ENCODE results near the gene RAB11FIP3. TPM values are rescaled to one million over a fixed set of nuclear protein-coding genes. Genes with fewer than 3 reads are reported as not detected.

RAB11FIP3 gene
- total RNA-seq, 1 experiment from 2014 or later: 12.7 TPM

DNA sequence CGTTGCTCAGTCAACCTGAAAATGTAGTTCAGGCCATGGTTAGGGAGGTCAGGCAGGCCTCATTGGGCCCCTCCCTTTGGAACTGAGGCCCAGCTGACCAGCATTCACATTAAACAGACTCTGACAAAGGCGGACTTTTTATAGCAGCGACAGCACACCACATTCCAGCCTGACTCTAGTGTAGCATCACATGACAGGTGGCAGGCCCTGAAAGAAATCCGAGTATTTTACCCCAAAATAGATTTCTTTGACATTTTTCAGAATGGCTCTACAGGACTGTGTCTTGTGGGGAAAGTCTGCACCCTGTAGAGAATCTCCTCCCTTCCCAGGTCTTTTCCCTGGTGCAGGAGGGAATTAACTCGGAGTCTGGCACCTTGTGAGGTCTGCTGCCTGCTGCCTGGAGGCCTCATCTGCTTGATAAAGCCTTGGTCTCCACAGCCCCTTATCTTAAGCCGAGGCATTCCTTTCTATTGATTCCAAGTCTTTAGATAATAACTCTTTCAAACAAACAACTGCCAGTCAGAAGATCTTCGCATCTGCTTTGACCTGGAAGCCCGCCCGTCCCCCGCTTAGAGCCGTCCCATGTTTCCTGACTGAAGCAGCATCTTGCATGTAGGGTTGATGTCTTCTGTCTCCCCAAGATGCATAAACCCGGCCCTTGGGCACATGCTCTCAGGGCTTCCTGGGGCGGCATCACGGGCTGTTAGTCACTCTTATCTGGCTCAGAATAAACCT is 58.1 kb downstream of the RAB11FIP3 start:
- Histone ChIP-seq H3K4me2 (ENCODE audit: low read length) (no peak overlapping the region), H3K27ac (ENCODE audit: low read length) (no peak overlapping the region), H3K9me2 (replicated peaks; ENCODE audit: low read length) (no peaks in the 10 kb centered on the region), H3F3A (ENCODE audit: low read length, unreplicated experiment) (no peaks in the 10 kb centered on the region), H3K27me3 (ENCODE audit: low read length) (no peaks in the 10 kb centered on the region), H3K4me1 (ENCODE audit: insufficient read depth, low read length) (no peaks in the 10 kb centered on the region), H3K79me2 (ENCODE audit: low read length) (no peaks in the 10 kb centered on the region), H3K4me3 (ENCODE audit: low read length) (no peak overlapping the region), H3K36me3 (ENCODE audit: low read depth, low read length) (no peaks in the 10 kb centered on the region), H3K9me3 (ENCODE audit: low read length) (no peaks in the 10 kb centered on the region), H3K9ac (ENCODE audit: low read length) (no peak overlapping the region), H2AFZ (ENCODE audit: low read length) (no peak overlapping the region), H4K20me1 (ENCODE audit: low read length) (no peaks in the 10 kb centered on the region)
- TF ChIP-seq, protein P1, sequence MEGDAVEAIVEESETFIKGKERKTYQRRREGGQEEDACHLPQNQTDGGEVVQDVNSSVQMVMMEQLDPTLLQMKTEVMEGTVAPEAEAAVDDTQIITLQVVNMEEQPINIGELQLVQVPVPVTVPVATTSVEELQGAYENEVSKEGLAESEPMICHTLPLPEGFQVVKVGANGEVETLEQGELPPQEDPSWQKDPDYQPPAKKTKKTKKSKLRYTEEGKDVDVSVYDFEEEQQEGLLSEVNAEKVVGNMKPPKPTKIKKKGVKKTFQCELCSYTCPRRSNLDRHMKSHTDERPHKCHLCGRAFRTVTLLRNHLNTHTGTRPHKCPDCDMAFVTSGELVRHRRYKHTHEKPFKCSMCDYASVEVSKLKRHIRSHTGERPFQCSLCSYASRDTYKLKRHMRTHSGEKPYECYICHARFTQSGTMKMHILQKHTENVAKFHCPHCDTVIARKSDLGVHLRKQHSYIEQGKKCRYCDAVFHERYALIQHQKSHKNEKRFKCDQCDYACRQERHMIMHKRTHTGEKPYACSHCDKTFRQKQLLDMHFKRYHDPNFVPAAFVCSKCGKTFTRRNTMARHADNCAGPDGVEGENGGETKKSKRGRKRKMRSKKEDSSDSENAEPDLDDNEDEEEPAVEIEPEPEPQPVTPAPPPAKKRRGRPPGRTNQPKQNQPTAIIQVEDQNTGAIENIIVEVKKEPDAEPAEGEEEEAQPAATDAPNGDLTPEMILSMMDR (conservative IDR thresholded peaks at IDR 0.05; ENCODE audit: low read depth, low read length): no peak
- TF ChIP-seq EZH2phosphoT487 (IDR thresholded peaks at IDR 0.05; ENCODE audit: borderline replicate concordance, low read length) (no peak), EZH2 (IDR thresholded peaks at IDR 0.05; ENCODE audit: low read length, unreplicated experiment) (no peak)
- POLR2A ChIA-PET (ENCODE audit: unreplicated experiment): no interaction called here
- DNase-seq (no peak), ATAC-seq (no peak)
- no TSS peak for BruUV-seq (replicated peaks)
- CTCF ChIA-PET: no interaction called here
- intact Hi-C loops (cut with micrococcal nuclease): no loop called here

DNA sequence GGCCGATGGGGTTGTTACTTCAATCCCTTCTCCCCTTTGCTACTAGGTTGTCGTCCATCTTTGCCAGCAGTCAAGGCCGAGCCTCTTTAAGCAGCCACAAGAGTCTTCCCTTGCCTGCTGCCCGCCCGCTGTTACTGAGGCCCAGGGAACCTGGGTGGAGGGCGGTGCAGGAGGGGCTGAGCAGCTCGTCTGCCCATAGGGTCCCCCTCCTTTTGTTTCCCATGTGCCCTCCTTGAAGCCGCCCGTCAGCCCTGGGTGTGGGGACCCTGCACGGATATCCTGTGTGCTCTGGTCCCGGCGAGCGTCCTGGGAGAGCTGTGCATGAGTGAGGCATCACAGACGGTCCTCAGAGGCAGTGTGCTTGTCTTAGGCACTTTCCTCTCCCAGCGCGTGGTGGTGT is 64.2 kb downstream of the RAB11FIP3 start:
- Histone ChIP-seq H3K9me3 (ENCODE audit: low read length) (no peaks in the 10 kb centered on the region), H3K27me3 (ENCODE audit: low read length) (no peaks in the 10 kb centered on the region), H3K79me2 (ENCODE audit: low read length) (no peaks in the 10 kb centered on the region), H2AFZ (ENCODE audit: low read length) (no peak overlapping the region), H4K20me1 (ENCODE audit: low read length) (no peaks in the 10 kb centered on the region), H3K4me3 (ENCODE audit: low read length) (no peak overlapping the region), H3K4me1 (ENCODE audit: insufficient read depth, low read length) (no peaks in the 10 kb centered on the region), H3K27ac (ENCODE audit: low read length) (no peak overlapping the region), H3K9me2 (replicated peaks; ENCODE audit: low read length) (no peaks in the 10 kb centered on the region), H3K9ac (ENCODE audit: low read length) (no peak overlapping the region), H3F3A (ENCODE audit: low read length, unreplicated experiment) (no peaks in the 10 kb centered on the region), H3K4me2 (ENCODE audit: low read length) (no peak overlapping the region), H3K36me3 (ENCODE audit: low read depth, low read length) (no peaks in the 10 kb centered on the region)
- DNase-seq: no peak
- TF ChIP-seq, protein P1 (conservative IDR thresholded peaks at IDR 0.05; ENCODE audit: low read depth, low read length): no peak
- TF ChIP-seq EZH2phosphoT487 (IDR thresholded peaks at IDR 0.05; ENCODE audit: borderline replicate concordance, low read length): no peak
- intact Hi-C loops (cut with micrococcal nuclease): no loop called here
- CTCF ChIA-PET: interaction anchor here (0.5 kb wide), 1 partner anchor 1651 kb away, joined by 3 read pairs; no protein-coding TSS in a partner anchor
- POLR2A ChIA-PET (ENCODE audit: unreplicated experiment): no interaction called here
- ATAC-seq: no peak
- no TSS peak for BruUV-seq (replicated peaks)

DNA sequence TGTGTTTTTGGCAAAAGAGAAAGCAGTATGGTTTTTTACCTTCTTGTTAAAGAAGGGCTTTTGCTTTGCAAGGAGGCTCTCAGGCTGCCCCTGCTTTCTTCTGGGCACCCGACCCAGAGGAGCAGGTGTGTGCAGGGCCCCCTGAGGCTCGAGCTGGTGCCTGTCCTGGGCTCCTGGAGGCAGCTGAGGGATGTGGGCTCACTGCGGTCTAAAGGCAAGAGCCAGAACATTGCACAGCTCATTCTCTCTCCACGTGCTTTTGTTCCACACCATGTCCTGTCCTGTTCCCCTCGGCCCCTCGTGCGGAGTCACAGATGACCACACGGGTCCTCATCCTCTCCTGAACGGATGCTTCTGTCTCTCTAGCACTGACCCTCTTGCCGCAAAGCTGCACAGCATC is 65.3 kb downstream of the RAB11FIP3 start:
- Histone ChIP-seq H3K9me2 (replicated peaks; ENCODE audit: low read length) (no peaks in the 10 kb centered on the region), H3K27ac (ENCODE audit: low read length) (no peak overlapping the region), H3K4me2 (ENCODE audit: low read length) (no peak overlapping the region), H3F3A (ENCODE audit: low read length, unreplicated experiment) (no peaks in the 10 kb centered on the region), H3K27me3 (ENCODE audit: low read length) (no peaks in the 10 kb centered on the region), H3K9me3 (ENCODE audit: low read length) (no peaks in the 10 kb centered on the region), H3K4me1 (ENCODE audit: insufficient read depth, low read length) (no peaks in the 10 kb centered on the region), H3K36me3 (ENCODE audit: low read depth, low read length) (no peaks in the 10 kb centered on the region), H3K79me2 (ENCODE audit: low read length) (no peaks in the 10 kb centered on the region), H3K9ac (ENCODE audit: low read length) (no peak overlapping the region), H4K20me1 (ENCODE audit: low read length) (no peaks in the 10 kb centered on the region), H3K4me3 (ENCODE audit: low read length) (no peak overlapping the region), H2AFZ (ENCODE audit: low read length) (no peak overlapping the region)
- intact Hi-C loops (cut with micrococcal nuclease): no loop called here
- CTCF ChIA-PET: no interaction called here
- DNase-seq: no peak
- POLR2A ChIA-PET (ENCODE audit: unreplicated experiment): no interaction called here
- TF ChIP-seq EZH2 (IDR thresholded peaks at IDR 0.05; ENCODE audit: low read length, unreplicated experiment) (no peak), EZH2phosphoT487 (IDR thresholded peaks at IDR 0.05; ENCODE audit: borderline replicate concordance, low read length) (no peak)
- TF ChIP-seq, protein P1 (conservative IDR thresholded peaks at IDR 0.05; ENCODE audit: low read depth, low read length): no peak
- no peak for ATAC-seq
- BruUV-seq (replicated peaks): no TSS peak
